HEK293T (cell line): ENCODE results near the gene SERTAD2.

Experiments
- ARNT ChIP-seq: fragments of 450-650 bp; IDR thresholded peaks from 2 replicates; pipeline ENCODE4 v1.6.1; 2017; ENCODE audit warnings: mild to moderate bottlenecking
- BHLHE40 ChIP-seq: fragments of 450-650 bp; IDR thresholded peaks from 2 replicates; pipeline ENCODE4 v1.6.1; 2016; ENCODE audit warnings: mild to moderate bottlenecking, moderate library complexity, borderline replicate concordance
- ELF4 ChIP-seq: fragments of 450-650 bp; IDR thresholded peaks from 2 replicates; pipeline ENCODE4 v1.6.1; 2017; ENCODE audit warnings: antibody characterized with exemption
- FOXK2 ChIP-seq: fragments of 450-650 bp; IDR thresholded peaks from 2 replicates; pipeline ENCODE4 v1.6.1; 2016; ENCODE audit warnings: mild to moderate bottlenecking
- FOXM1 ChIP-seq: fragments of 450-650 bp; IDR thresholded peaks from 2 replicates; pipeline ENCODE4 v1.6.1; 2017; ENCODE audit warnings: mild to moderate bottlenecking, borderline replicate concordance
- NFRKB ChIP-seq: fragments of 450-650 bp; IDR thresholded peaks from 2 replicates; pipeline ENCODE4 v1.6.1; 2016; ENCODE audit warnings: mild to moderate bottlenecking, moderate library complexity
- SP1 ChIP-seq: fragments of 450-650 bp; IDR thresholded peaks from 2 replicates; pipeline ENCODE4 v1.6.1; 2017
- SUZ12 ChIP-seq: fragments of 450-650 bp; IDR thresholded peaks from 2 replicates; pipeline ENCODE4 v1.6.1; 2016; ENCODE audit warnings: mild to moderate bottlenecking

GRCh38 chr2:64657411-64657810 lies 3.7 kb upstream of the SERTAD2 start:
- TF ChIP-seq BHLHE40 = no peak
- no peak for TF ChIP-seq SUZ12
- no peak for TF ChIP-seq NFRKB
- no peak for TF ChIP-seq FOXM1
- TF ChIP-seq SP1 = no peak
- no peak for TF ChIP-seq ARNT
- no peak for TF ChIP-seq FOXK2
- no peak for TF ChIP-seq ELF4
